Brain microvascular endothelial cell (primary cell): Measurements from ENCODE around the gene DLG1.

ENCODE experiments used
- DNase-seq: peaks from one replicate; pipeline ENCODE4 v3.0.0-alpha.2; 2020
- H3K27ac ChIP-seq: fragments of 250-450 bp; sonication (Bioruptor Pico); 2 replicates; pipeline ENCODE4 v1.5.1; 2020; ENCODE audit warnings: mild to moderate bottlenecking, moderate library complexity
- H3K27me3 ChIP-seq: fragments of 250-450 bp; sonication (Bioruptor Pico); replicated peaks from 2 replicates; pipeline ENCODE4 v1.5.1; 2020; ENCODE audit warnings: mild to moderate bottlenecking
- H3K36me3 ChIP-seq: fragments of 250-450 bp; sonication (Bioruptor Pico); replicated peaks from 2 replicates; pipeline ENCODE4 v1.5.1; 2020; ENCODE audit warnings: mild to moderate bottlenecking
- H3K4me3 ChIP-seq: 2 replicates; pipeline ENCODE4 v1.5.1; 2011; ENCODE audit warnings: low read depth, mild to moderate bottlenecking, control low read depth, low read length, moderate library complexity
- CTCF ChIP-seq: IDR thresholded peaks from 2 replicates; pipeline ENCODE4 v1.5.1; 2011; ENCODE audit warnings: low read depth, mild to moderate bottlenecking, moderate library complexity, low read length, control low read depth, inconsistent platforms; ENCODE audit errors: missing control alignments
- in situ Hi-C: cut with HindIII; loops from 2 replicates; pipeline ENCODE4 v1.10.0; 2017; ENCODE audit warnings: low sequenced_read_pairs, low pct_ligation_motif_present

The DLG1 gene

GRCh38 chr3:197144188-197144587, 154.2 kb downstream of the DLG1 start:
- no peak for TF ChIP-seq CTCF
- DNase-seq, result no peak
- Histone ChIP-seq H3K36me3 (peaks cover 31% of the 10 kb centered on the region), H3K4me3 (no peak overlapping the region), H3K27me3 (no peaks in the 10 kb centered on the region), H3K27ac (no peak overlapping the region)
- in situ Hi-C loops, result no loop called here

GRCh38 chr3:197139586-197139985, 158.8 kb downstream of the DLG1 start:
- TF ChIP-seq CTCF, result no peak
- H3K4me3 ChIP-seq, result no peak overlapping the region
- H3K27me3 ChIP-seq, result no peaks in the 10 kb centered on the region
- DNase-seq, result no peak
- in situ Hi-C loops, result no loop called here
- peaks cover 54% of the 10 kb centered on the region for H3K36me3 ChIP-seq
- H3K27ac ChIP-seq, result no peak overlapping the region

- in situ Hi-C loops, result no loop called here
- Histone ChIP-seq H3K27ac (no peak overlapping the region), H3K36me3 (peaks cover 67% of the 10 kb centered on the region), H3K27me3 (no peaks in the 10 kb centered on the region), H3K4me3 (no peak overlapping the region)
- peak; percentile 28 for DNase-seq
- no peak for TF ChIP-seq CTCF
Observed at GRCh38 chr3:197137751-197138150, 160.7 kb downstream of the DLG1 start.

GRCh38 chr3:197136744-197137143, 161.7 kb downstream of the DLG1 start:
- no peak for TF ChIP-seq CTCF
- H3K4me3 ChIP-seq, result no peak overlapping the region
- no peaks in the 10 kb centered on the region for H3K27me3 ChIP-seq
- no peak for DNase-seq
- H3K27ac ChIP-seq, result no peak overlapping the region
- peaks cover 66% of the 10 kb centered on the region for H3K36me3 ChIP-seq
- in situ Hi-C loops, result no loop called here

DNA sequence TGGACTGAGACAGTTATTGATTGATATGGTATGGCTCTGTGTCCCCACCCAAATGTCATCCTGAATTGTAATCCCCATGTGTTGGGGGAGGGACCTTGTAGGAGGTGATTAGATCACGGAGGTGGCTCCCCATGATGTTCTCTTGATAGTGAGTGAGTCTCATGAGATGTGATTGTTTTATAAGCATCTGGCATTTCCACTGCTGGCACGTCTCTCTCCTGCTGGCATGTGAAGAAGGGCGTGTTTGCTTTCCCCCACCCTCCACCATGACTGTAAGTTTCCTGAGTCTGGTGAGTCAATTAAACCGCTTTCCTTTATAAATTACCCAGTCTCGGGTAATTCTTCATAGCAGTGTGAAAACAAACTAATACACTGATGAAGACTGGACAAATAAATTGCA, 163.2 kb downstream of the DLG1 start:
- Histone ChIP-seq H3K27me3 (no peaks in the 10 kb centered on the region), H3K4me3 (no peak overlapping the region), H3K36me3 (peaks cover 63% of the 10 kb centered on the region), H3K27ac (no peak overlapping the region)
- in situ Hi-C loops, result no loop called here
- DNase-seq, result no peak
- TF ChIP-seq CTCF, result no peak

DNA sequence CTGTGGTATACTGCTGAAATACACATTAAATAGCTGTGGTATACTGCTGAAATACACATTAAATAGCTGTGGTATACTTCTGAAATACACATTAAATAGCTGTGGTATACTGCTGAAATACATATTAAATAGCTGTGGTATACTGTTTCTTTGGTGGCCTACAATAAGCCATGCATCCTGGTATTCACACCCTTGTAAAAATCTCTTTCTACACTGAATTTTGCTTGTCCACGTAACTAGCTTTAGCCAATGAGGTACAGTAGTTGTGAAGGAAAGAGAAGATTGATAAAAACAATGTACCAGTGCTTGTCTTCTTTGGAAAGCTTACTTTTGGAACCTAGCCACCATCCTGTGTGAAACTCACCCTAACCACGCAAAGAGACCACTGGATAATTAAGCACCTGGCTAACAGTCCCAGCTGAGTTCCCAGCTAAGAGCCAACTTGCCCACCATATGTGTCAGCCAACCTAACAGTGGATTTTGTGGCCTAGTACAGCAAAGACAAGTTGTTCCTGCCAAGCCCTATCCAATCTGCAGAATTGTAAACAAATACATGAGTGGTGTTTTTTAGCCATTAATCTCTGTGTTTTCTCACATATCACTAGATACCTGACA, 165.4 kb downstream of the DLG1 start:
- in situ Hi-C loops, result no loop called here
- Histone ChIP-seq H3K4me3 (no peak overlapping the region), H3K27me3 (no peaks in the 10 kb centered on the region), H3K36me3 (peaks cover 62% of the 10 kb centered on the region), H3K27ac (no peak overlapping the region)
- TF ChIP-seq CTCF, result no peak
- no peak for DNase-seq
